ENCODE results near the gene SP7. TPM values are rescaled to one million over a fixed set of nuclear protein-coding genes. Genes with fewer than 3 reads are reported as not detected.
"Not testable (repeated sequence)": the region's sequence is repeated elsewhere in the genome, so short reads cannot be mapped to it uniquely, and the experiment has no call there.

The SP7 gene
- total RNA-seq, 4 donors from 2014 or later = not detected

GRCh38 chr12:53334822-53335221 lies 1.3 kb downstream of the SP7 start:
- Histone ChIP-seq H3K9me3 (no peaks in the 10 kb centered on the region), H3K4me3 (no peak overlapping the region), H3K27ac (replicated peaks in 1 of 4) (no peak overlapping the region), H3K4me1 (no peaks in the 10 kb centered on the region), H3K36me3 (no peaks in the 10 kb centered on the region), H3K27me3 (peaks cover 0 to 80% (median 14%) of the 10 kb centered on the region in 4 donors)
- no peak for DNase-seq (ENCODE audit: extremely low spot score)
- WGBS = 74% methylated on average over 8 of the region's 8 CpGs
- TF ChIP-seq POLR2A (IDR thresholded peaks at IDR 0.05; ENCODE audit: low read depth) (no peak), CTCF (IDR thresholded peaks at IDR 0.05) (no peak), EP300 (IDR thresholded peaks at IDR 0.05) (no peak), POLR2AphosphoS5 (IDR thresholded peaks at IDR 0.05) (no peak)
- intact Hi-C loops (cut with DNase I) = no loop called here

DNA sequence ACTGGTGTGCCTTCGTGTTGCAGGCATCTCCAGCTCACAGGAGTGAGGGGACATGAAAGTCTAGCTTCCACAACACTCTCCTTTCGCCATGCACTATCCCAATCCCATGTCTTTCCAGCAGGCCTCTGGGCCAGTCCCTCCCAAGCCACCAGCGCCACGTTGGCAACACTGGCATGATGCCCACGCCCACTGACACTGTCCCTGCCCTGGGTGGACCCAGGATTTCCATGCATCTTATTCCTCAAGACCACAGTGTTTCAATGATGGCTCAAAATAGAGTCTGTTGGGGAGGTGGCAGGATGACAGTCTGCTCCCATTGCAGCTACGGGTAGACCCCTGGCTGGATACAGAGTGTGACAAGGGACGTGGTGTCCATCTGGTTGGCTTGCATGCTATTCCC lies 2.3 kb downstream of the SP7 start:
- H3K27me3 ChIP-seq = peaks cover 0 to 78% (median 14%) of the 10 kb centered on the region in 4 donors
- WGBS = 75% methylated on average over 4 of the region's 7 CpGs

DNA sequence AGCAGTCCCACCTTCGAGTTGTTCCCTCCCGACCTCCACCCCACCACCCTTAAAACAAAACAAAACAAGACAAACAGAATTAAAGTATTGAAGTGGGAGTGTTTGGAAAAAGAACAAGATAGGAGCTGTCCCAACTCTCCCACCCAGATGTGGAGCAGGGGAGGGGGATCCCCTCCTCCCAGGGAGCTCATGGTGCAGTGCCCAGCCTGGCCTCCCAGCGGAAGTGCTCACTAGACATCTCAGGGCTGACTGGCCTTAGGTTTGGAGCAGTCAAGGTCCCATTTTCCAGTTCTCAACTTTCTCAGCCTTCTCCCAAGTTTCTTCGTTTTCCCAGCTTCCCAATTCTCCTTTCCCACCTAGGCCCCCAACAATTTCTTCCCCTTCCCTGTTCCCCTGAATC lies 2.9 kb downstream of the SP7 start:
- 88% methylated on average over 4 of the region's 4 CpGs for WGBS
- no peak overlapping the region for H3K27ac ChIP-seq (replicated peaks in 1 of 4)
- intact Hi-C loops (cut with DNase I) = no loop called here
- no peaks in the 10 kb centered on the region for H3K4me1 ChIP-seq
- no peaks in the 10 kb centered on the region for H3K36me3 ChIP-seq
- H3K4me3 ChIP-seq = no peak overlapping the region
- TF ChIP-seq EP300 (IDR thresholded peaks at IDR 0.05) = no peak
- no peak for TF ChIP-seq POLR2A (IDR thresholded peaks at IDR 0.05; ENCODE audit: low read depth)
- TF ChIP-seq POLR2AphosphoS5 (IDR thresholded peaks at IDR 0.05) = no peak
- H3K27me3 ChIP-seq = peaks cover 0 to 78% (median 12%) of the 10 kb centered on the region in 4 donors
- no peaks in the 10 kb centered on the region for H3K9me3 ChIP-seq
- no peak for DNase-seq (ENCODE audit: extremely low spot score)

More for the DNA sequence above, 2.3 kb downstream of the SP7 start:
- Histone ChIP-seq H3K4me3 (no peak overlapping the region), H3K4me1 (no peaks in the 10 kb centered on the region), H3K9me3 (no peaks in the 10 kb centered on the region), H3K36me3 (no peaks in the 10 kb centered on the region), H3K27ac (replicated peaks in 1 of 4) (no peak overlapping the region)
- TF ChIP-seq POLR2AphosphoS5 (IDR thresholded peaks at IDR 0.05) (no peak), EP300 (IDR thresholded peaks at IDR 0.05) (no peak), POLR2A (IDR thresholded peaks at IDR 0.05; ENCODE audit: low read depth) (no peak), CTCF (IDR thresholded peaks at IDR 0.05) (no peak)
- intact Hi-C loops (cut with DNase I) = no loop called here
- DNase-seq (ENCODE audit: extremely low spot score) = no peak

GRCh38 chr12:53332744-53333143 lies 3.4 kb downstream of the SP7 start:
- peaks cover 0 to 76% (median 9%) of the 10 kb centered on the region in 4 donors for H3K27me3 ChIP-seq
- intact Hi-C loops (cut with DNase I) = no loop called here
- H3K4me1 ChIP-seq = no peaks in the 10 kb centered on the region
- H3K27ac ChIP-seq (replicated peaks in 1 of 4) = no peak overlapping the region
- H3K4me3 ChIP-seq = no peak overlapping the region
- H3K36me3 ChIP-seq = no peaks in the 10 kb centered on the region
- WGBS = 68% methylated on average over 15 of the region's 15 CpGs
- no peak for TF ChIP-seq CTCF (IDR thresholded peaks at IDR 0.05)
- no peak for TF ChIP-seq EP300 (IDR thresholded peaks at IDR 0.05)
- no peak for TF ChIP-seq POLR2A (IDR thresholded peaks at IDR 0.05; ENCODE audit: low read depth)
- TF ChIP-seq POLR2AphosphoS5 (IDR thresholded peaks at IDR 0.05) = no peak
- no peaks in the 10 kb centered on the region for H3K9me3 ChIP-seq
- DNase-seq (ENCODE audit: extremely low spot score) = no peak

DNA sequence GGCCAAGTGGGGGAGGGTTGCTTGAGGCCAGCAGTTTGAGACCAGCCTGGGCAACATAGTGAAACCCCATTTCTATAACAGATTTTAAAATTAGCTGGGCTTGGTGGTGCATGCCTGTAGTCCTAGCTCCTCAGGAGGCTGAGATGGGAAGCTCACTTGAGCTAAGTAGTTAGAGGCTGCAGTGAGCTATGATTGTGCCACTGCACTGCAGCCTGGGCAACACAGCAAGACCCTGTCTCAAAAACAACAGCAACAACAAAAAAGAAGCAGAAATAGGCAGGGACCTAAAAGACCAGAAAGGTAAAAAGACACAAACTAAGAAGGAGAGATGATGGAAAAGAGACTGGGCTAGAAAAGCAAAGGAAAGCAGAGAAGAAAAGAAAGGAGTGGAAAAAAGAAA lies 3.8 kb downstream of the SP7 start:
- H3K4me3 ChIP-seq; H3K36me3 ChIP-seq; H3K9me3 ChIP-seq; H3K27ac ChIP-seq (replicated peaks in 1 of 4); DNase-seq (ENCODE audit: extremely low spot score); H3K4me1 ChIP-seq; intact Hi-C loops (cut with DNase I): not testable (repeated sequence)
- H3K27me3 ChIP-seq = peaks cover 0 to 72% (median 9%) of the 10 kb centered on the region in 4 donors

- DNase-seq (ENCODE audit: extremely low spot score) = no peak
- 61% methylated on average over 2 of the region's 5 CpGs for WGBS
- no peak for TF ChIP-seq POLR2AphosphoS5 (IDR thresholded peaks at IDR 0.05)
- no peak for TF ChIP-seq POLR2A (IDR thresholded peaks at IDR 0.05; ENCODE audit: low read depth)
- TF ChIP-seq CTCF (IDR thresholded peaks at IDR 0.05) = no peak
- TF ChIP-seq EP300 (IDR thresholded peaks at IDR 0.05) = no peak
- Histone ChIP-seq H3K4me3 (no peak overlapping the region), H3K4me1 (peaks cover 4 to 7% (median 6%) of the 10 kb centered on the region in 4 donors), H3K9me3 (no peaks in the 10 kb centered on the region), H3K27ac (replicated peaks in 1 of 4) (no peak overlapping the region), H3K27me3 (peaks cover 0 to 55% (median 3%) of the 10 kb centered on the region in 4 donors), H3K36me3 (no peaks in the 10 kb centered on the region)
- intact Hi-C loops (cut with DNase I) = no loop called here
Observed at GRCh38 chr12:53330671-53331070, 5.5 kb downstream of the SP7 start.

All from esophagus muscularis mucosa (tissue), 4 donors.